Motor neuron (in vitro differentiated cells): Measurements from ENCODE around the gene RND1. TPM values are rescaled to one million over a fixed set of nuclear protein-coding genes. Genes with fewer than 3 reads are reported as not detected.
"Not testable (repeated sequence)": the region's sequence is repeated elsewhere in the genome, so short reads cannot be mapped to it uniquely, and the experiment has no call there.

Experiments
- ATAC-seq, 8 experiments: fragments of 200-7000 bp; cut with Tn5 transposase; replicated peaks in 6 of 8; 2 replicates each; pipeline ENCODE4 v1.8.0; 2021; ENCODE audit warnings: mild to moderate bottlenecking in 8 of 8, moderate library complexity in 8 of 8
- H3K27ac ChIP-seq, 2 donors: fragments of 250-450 bp; sonication (Bioruptor Pico); 2 replicates each; pipeline ENCODE4 v1.9.0; 2021; ENCODE audit warnings: antibody characterized with exemption in 2 of 2, mild to moderate bottlenecking in 2 of 2, moderate library complexity in 1 of 2
- H3K4me1 ChIP-seq, 2 donors: fragments of 250-450 bp; sonication (Bioruptor Pico); replicated peaks in 1 of 2; 2 replicates each; pipeline ENCODE4 v1.6.1; 2021; ENCODE audit warnings: antibody characterized with exemption in 2 of 2, mild to moderate bottlenecking in 2 of 2, moderate library complexity in 1 of 2
- H3K4me3 ChIP-seq, 5 donors: fragments of 250-450 bp; sonication (Bioruptor Pico); 2 replicates each; pipeline ENCODE4 v1.9.0; 2021; ENCODE audit warnings: antibody characterized with exemption in 5 of 5, mild to moderate bottlenecking in 5 of 5, moderate library complexity in 4 of 5
- WGBS, 10 experiments: fragments of 450-650 bp; shearing (Covaris generic); methylation state at CpG; one replicate each; pipeline ENCODE4 v1.0.0; 2022; 5-methylcytosine and 5-hydroxymethylcytosine counted together
- in situ Hi-C, 9 experiments: fragments of 400-800 bp; cut with MboI; loops; one replicate each; pipeline ENCODE4 v1.15.0; 2021; ENCODE audit warnings: low sequenced_read_pairs in 9 of 9, low pct_unique_long_range_greater_than_20kb in 2 of 9; ENCODE audit not compliant: unreplicated experiment in 9 of 9
- total RNA-seq, 8 experiments: library from RNA; unstranded; fragments of 300-600 nt; gene quantifications; 2 replicates each; pipeline versions ENCODE4 v1.2.3 to v1.2.4, GENCODE V29; 2022

Gene RND1
- 10 to 100 TPM in 2 of 8 experiments, 1 to 10 TPM in 6; 1.1 to 12.3 (median 5.7) TPM for total RNA-seq

- 0 to 13% (median 1%) methylated on average over 1 to 15 of the region's 32 CpGs; no CpG with 5 or more reads in 4 of the 10 experiments for WGBS, 10 experiments
- in situ Hi-C loops, result no loop called here
- peak; percentile 94 to 98 (median 96) for ATAC-seq
- peak within 1 kb of the TSS; percentile 48 to 57 (median 50) for H3K4me3 ChIP-seq
- peaks cover 25 to 30% of the 10 kb centered on the region in 2 donors for H3K4me1 ChIP-seq
- H3K27ac ChIP-seq, result no peak within 1 kb of the TSS
These were observed at the start of gene RND1 for GRCh38 chr12:48865281-48866051. TSS of gene RND1 (minus strand) at chr12:48865870. CDS start at chr12:48865767, 103 bp downstream.

- in situ Hi-C loops, result no loop called here
- H3K4me3 ChIP-seq, result no peak overlapping the region
- no peak for ATAC-seq
These were observed 44.5 kb upstream of the RND1 start for GRCh38 chr12:48910196-48910595.

GRCh38 chr12:48909698-48910097, 44.0 kb upstream of the RND1 start:
- H3K4me3 ChIP-seq, H3K4me1 ChIP-seq, ATAC-seq, H3K27ac ChIP-seq, in situ Hi-C loops: not testable (repeated sequence)
- 47 to 100% (median 92%) methylated on average over 1 to 6 of the region's 11 CpGs; no CpG with 5 or more reads in 2 of the 10 experiments for WGBS, 10 experiments

More at GRCh38 chr12:48910196-48910595, 44.5 kb upstream of the RND1 start:
- H3K4me1 ChIP-seq, result no peaks in the 10 kb centered on the region
- H3K27ac ChIP-seq, result no peak overlapping the region

DNA sequence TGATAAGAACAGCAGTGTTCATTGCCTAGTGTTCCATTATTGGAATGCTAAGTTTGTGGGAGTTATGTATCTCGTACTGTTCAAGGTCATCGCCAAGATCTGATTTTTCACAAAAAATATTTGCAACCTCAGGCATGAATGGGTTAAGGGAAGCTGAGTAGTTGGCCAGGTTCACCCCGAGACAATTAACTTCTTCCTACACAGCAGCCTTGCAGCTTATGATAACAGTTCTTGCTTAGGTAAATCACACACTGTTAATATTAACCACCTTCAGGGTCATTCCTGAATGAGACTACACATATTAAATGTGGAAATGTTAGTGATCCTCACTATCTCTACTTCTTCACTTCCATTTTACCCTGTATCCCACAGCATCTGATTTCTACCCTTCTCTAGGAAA, 41.6 kb upstream of the RND1 start:
- Histone ChIP-seq H3K4me1 (no peaks in the 10 kb centered on the region), H3K27ac (no peak overlapping the region), H3K4me3 (no peak overlapping the region)
- 0 to 100% (median 44%) methylated on average over 1 to 3 of the region's 3 CpGs; no CpG with 5 or more reads in 1 of the 10 experiments for WGBS, 10 experiments
- in situ Hi-C loops, result no loop called here
- no peak for ATAC-seq

- H3K4me1 ChIP-seq, result no peaks in the 10 kb centered on the region
- H3K27ac ChIP-seq, result no peak overlapping the region
- H3K4me3 ChIP-seq, result peak overlapping the region; percentile 16 to 43 (median 30)
- in situ Hi-C loops, result no loop called here
- 0 to 5% (median 2%) methylated on average over 3 to 6 of the region's 19 CpGs; no CpG with 5 or more reads in 5 of the 10 experiments for WGBS, 10 experiments
- peak; percentile 68 to 99 (median 94) for ATAC-seq
These were observed 38.3 kb upstream of the RND1 start for GRCh38 chr12:48903982-48904411.

DNA sequence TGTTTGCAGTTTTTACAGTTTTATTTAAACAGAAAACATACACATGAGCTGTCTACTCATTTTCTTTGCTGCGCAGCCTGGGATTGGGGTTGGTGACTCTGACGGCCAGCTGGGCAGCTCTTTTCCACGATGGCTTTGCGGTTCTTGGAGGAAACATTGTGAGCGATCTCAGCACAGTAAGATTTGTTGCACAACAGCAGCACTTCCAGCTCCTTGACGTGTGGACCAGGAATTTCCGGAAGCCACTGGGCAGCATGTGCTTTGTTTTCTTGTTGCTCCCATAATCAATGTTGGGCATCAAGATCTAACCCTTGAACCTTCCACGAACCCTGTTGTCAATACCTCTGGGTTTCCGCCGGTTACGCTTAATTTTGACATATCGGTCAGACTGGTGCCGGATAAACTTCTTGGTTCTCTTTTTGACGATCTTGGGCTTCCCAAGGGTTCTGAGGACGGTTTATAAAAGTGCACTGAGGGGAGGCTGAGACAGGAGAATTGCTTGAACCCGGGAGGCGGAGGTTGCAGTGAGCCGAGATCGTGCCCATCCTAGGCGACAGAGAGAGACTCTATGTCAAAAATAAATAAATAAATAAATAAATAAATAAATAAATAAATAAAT, 37.8 kb upstream of the RND1 start:
- WGBS, 10 experiments, result 42 to 95% (median 88%) methylated on average over 4 to 19 of the region's 20 CpGs
- Histone ChIP-seq H3K27ac (no peak overlapping the region), H3K4me3 (no peak overlapping the region), H3K4me1 (no peaks in the 10 kb centered on the region)
- no peak for ATAC-seq
- in situ Hi-C loops, result no loop called here

- no peak for ATAC-seq
- 58 to 100% (median 93%) methylated on average over 1 to 2 of the region's 2 CpGs; no CpG with 5 or more reads in 2 of the 10 experiments for WGBS, 10 experiments
- Histone ChIP-seq H3K4me1 (no peaks in the 10 kb centered on the region), H3K27ac (no peak overlapping the region), H3K4me3 (no peak overlapping the region)
- in situ Hi-C loops, result no loop called here
These were observed 35.6 kb upstream of the RND1 start for GRCh38 chr12:48901278-48901677.

DNA sequence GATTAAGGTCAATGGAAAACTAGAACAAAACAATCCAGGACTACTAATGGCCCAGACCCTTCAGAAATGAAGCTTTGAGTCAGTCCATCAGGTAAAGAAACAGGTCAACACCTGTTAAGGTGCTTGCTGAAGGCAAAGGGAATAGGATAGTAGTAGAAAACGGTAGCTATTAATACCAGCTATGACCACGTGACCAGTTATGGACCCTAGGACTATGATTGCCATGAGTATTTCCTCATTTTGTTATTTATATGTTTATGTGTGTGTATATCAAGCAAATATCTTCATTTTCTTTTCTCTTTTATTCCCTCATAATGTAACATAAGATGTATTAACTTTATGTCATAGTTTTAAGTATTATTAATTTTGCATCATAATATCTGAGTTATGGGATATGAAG, 34.0 kb upstream of the RND1 start:
- H3K4me3 ChIP-seq, result no peak overlapping the region
- H3K27ac ChIP-seq, result no peak overlapping the region
- no peaks in the 10 kb centered on the region for H3K4me1 ChIP-seq
- in situ Hi-C loops, result no loop called here
- WGBS, 10 experiments, result 0 to 81% (median 47%) methylated on average over 2 of the region's 2 CpGs; no CpG with 5 or more reads in 2 of the 10 experiments
- no peak for ATAC-seq

GRCh38 chr12:48894271-48894670, 28.6 kb upstream of the RND1 start:
- ATAC-seq, result no peak
- in situ Hi-C loops, result no loop called here
- 0 to 82% (median 40%) methylated on average over 1 of the region's 1 CpG; no CpG with 5 or more reads in 2 of the 10 experiments for WGBS, 10 experiments
- Histone ChIP-seq H3K4me1 (peaks cover 4 to 9% of the 10 kb centered on the region in 2 donors), H3K27ac (no peak overlapping the region), H3K4me3 (no peak overlapping the region)

DNA sequence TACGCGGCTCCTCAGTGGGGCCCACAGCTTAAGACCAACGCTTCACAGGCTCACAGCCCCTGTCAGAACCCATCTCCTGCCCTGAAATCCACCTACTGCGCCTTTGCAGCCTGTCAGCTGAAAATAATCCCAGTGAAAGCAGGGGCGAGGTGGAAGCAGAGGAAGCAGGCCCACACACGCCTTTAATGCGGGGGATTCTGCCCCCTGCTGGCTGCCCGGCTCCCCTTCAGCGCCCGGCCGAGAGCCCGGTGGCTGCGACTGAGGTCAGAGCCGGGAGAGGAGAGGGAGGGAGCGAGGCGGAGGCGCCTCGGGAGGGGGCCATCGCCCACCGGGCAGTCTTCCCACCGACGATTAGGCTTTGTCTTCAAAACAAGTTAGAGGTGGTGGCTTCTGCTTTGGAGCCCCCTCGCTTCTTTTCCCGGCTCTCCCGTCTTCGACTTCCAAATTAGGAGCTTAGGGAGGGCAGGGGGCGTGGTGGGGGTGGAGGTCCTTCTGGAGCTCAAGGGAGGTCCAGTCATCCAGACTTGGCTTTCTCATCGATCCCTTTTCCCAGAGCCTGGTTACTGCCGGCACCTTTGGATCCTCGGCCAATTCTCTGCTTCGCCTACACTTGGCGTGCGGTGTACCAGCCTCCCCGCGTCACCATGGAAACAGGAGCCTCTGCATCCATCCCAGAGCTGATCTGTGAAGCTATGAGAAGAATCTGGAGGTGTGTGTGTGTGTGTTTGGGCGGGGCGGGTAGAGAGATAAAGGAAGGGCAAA, 25.2 kb upstream of the RND1 start:
- peak; percentile 97 to 100 (median 98) for ATAC-seq
- H3K4me3 ChIP-seq, result peak overlapping the region; percentile 36 to 42 (median 41)
- H3K27ac ChIP-seq, result peak overlapping the region; percentile 34 to 45
- in situ Hi-C loops, result no loop called here
- peaks cover 4 to 9% of the 10 kb centered on the region in 2 donors for H3K4me1 ChIP-seq
- WGBS, 10 experiments, result 0 to 63% (median 16%) methylated on average over 1 to 7 of the region's 37 CpGs; no CpG with 5 or more reads in 3 of the 10 experiments

- 40 to 100% (median 75%) methylated on average over 1 to 3 of the region's 3 CpGs; no CpG with 5 or more reads in 4 of the 10 experiments for WGBS, 10 experiments
- in situ Hi-C loops, result no loop called here
- no peak overlapping the region for H3K4me3 ChIP-seq
- no peak for ATAC-seq
- peaks cover 4 to 9% of the 10 kb centered on the region in 2 donors for H3K4me1 ChIP-seq
- H3K27ac ChIP-seq, result peak overlapping the region in 1 of 2 donors; percentile 13
These were observed 24.0 kb upstream of the RND1 start for GRCh38 chr12:48889679-48890078.

- in situ Hi-C loops, result no loop called here
- 17 to 83% (median 49%) methylated on average over 1 to 6 of the region's 13 CpGs; no CpG with 5 or more reads in 4 of the 10 experiments for WGBS, 10 experiments
- no peak overlapping the region for H3K4me3 ChIP-seq
- no peak overlapping the region for H3K27ac ChIP-seq
- peak; percentile 60 to 87 (median 68) for ATAC-seq
- peaks cover 24 to 25% of the 10 kb centered on the region in 2 donors for H3K4me1 ChIP-seq
These were observed 17.9 kb upstream of the RND1 start for GRCh38 chr12:48883305-48884161.
